Midbrain (tissue), 1 donor: ENCODE measurements around the gene CHD9.

Source experiments
- DNase-seq: peaks from one replicate; lab custom pipeline; 2025; lab: John Stamatoyannopoulos, UW

Gene CHD9

DNA sequence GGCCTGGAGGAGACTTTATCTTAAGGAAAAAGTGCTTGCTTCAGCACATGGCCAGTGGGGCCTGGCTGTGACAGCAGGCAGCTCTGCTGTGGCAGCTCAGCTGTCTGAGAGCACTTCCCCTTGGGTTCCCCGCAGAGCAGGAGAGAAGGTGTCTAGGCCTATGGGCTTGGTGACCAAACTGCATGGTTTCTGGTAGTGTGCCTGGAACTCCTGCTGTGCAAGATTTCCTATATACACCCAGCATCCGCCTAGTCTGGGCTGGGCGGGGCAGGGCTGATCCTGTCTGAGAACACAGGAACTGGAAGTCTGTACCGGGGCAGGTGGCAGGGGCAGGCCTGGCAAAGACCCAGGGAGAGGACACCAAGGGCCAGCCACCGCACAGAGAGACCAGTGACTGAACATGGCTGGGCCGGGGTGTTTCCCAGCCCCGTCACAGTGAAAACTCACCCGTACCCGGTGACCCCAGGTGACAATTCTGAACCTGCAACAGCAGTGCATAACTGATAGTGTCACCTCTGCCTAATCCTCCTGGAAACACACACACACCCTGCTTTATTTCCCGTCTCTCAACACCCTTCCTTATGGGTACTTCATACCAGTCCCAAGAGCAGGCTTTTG lies 39.3 kb downstream of the CHD9 start:
- DNase-seq = peak; percentile 23

DNA sequence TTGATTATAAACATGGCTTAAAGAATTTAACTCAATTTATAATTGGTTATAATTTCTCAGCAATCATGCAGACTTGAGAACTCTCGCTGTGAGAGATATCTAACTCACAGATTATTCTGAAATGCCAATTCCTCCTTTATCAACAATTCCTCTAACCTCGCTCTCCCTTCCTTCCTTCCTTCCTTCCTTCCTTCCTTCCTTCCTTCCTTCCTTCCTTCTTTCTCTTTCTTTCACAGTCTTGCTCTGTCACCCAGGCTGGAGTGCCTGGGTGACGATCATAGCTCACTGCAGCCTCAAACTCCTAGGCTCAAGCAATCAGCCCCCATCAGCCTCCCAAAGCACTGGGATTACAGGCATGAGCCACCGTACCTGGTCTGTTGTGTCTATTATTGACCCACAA lies 42.4 kb downstream of the CHD9 start:
- DNase-seq = no peak

DNA sequence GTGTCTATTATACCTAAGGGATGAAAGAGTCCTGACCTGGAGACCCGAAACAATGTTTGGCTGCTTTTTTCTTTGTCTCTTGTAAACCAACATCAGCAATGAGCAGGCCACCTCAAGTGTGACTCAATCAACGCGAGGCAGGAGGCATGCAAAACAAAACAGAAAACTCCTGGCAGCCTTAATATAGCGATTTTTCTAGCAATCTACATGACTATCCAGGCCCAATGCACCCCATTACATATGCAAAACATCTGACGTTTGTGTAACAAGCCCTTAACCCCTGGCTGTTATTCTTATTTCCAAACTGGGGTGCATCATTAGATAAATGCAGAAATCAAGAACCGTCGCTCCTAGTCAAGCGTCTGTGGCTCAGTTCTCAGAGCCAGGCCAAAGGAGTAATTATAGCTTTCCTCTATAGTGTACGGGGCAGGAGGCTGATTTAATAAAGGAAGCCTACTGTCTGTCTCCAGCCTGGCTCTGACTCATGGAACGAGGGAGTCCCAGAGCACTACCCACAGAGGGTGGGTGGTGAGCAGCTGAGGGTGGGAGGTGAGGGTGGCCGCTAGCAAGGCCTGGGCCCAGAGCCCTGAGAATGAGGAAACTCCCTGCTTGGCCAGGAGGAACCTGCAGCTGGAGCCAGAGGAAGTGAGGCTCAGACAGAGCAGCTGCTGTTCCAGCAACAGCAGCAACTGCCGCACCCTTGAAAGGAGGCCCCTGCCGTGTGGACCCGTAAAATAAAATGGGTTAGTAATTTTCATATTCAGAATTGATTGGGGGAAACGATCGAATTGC lies 43.9 kb downstream of the CHD9 start:
- peak; percentile 77 for DNase-seq

DNA sequence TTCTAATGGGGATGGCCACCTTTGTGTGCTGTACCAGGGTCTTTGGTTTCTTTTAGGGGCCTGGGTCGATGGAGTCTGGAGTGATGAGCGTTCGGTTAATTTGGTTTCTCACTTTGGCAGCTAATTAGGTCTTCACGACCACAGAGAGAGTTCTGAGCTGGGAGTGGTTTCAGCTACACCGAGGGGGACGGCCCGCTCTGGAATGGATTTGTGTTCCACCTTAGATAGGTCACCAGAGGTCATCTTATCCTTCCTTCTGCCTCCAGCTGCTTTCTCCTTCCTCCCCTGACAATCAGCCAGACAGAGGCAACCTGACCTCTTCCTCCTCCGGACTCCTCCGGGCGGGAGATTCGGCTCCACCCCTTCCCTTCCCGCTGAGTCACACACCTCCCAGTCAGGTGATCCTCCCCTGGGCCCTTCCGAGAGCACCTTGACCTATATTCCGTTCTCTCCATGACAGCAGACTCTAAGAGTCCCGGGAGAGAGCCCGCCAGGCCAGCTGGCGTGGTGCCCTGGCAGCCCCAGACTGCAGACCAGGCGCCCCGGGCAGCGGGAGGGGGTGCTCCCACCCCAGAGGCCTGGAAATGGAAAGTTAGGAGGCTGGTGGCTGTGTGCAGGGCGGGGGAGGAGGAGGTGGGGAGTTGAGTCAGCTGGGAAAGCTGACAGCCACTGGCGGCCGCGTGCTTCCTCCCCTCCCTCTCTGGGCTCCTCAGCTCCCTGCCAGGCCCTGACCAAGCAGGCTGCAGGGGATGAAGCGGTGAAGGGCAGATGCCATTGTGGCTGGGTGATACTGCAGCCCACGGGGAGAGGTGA lies 44.7 kb downstream of the CHD9 start:
- DNase-seq = peak; percentile 86

DNA sequence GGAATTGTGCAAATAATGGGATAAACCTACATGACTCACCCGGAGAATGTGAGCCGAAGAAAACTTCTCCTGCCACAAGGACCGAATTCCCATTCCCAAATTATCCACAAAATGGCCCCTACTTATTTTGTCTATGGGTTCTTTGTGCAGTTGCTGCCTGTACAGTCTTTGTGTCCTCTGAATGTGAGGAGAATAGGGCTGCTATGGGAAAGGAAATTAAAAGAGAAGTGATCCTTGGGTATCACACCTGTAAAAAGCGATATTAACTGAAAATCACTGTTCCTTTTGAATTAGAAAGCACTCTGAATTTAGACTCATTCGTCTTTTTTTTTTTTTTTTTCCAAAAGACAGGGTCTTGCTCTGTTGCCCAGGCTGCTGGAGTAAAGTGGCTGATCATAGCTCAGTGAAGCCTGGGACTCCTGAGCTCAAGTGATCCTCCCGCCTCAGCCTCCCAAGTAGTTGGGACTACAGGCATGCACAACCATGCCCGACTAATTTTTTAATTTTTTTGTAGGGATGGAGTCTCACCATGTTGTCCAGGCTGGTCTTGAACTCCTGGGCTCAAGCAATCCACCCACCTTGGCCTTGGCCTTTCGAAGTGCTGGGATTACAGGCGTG lies 45.4 kb downstream of the CHD9 start:
- DNase-seq = no peak

DNA sequence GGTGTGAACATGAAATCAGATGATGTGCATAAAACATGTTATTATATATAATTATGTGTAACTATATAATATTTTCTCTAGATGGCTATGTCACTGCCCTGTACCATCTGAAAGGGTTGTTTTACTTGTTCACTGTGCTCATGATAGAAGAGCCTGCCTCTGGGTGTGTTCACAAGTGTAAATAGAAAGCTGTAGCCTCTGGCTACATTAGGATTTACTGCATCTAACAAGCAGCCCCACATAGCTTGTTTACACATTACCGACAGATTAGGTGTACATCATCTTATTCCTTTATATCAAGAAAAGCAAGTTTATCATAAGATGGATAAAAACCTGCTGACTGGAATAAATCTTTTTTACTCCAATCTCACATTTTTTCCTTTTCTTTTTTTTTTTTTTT lies 46.1 kb downstream of the CHD9 start:
- DNase-seq = no peak

DNA sequence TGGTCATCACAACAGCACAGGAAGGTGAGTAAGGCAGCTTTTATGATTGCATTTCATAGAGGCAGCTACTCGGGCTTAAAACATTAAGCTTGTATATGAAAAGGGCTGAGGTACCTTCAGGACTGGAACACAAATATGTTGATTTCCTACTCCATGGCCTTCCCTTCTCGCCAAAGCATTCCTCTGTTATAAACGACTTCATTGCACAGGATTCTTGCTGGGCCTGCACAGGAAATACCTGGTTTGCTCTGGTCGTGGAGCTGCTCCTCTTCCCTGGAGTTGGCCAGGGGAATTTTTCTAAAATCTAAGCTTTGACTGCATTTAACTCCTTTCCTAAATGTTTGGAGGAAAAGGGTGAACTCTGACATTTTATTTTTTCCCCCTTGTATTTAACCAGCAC lies 49.0 kb downstream of the CHD9 start:
- no peak for DNase-seq

DNA sequence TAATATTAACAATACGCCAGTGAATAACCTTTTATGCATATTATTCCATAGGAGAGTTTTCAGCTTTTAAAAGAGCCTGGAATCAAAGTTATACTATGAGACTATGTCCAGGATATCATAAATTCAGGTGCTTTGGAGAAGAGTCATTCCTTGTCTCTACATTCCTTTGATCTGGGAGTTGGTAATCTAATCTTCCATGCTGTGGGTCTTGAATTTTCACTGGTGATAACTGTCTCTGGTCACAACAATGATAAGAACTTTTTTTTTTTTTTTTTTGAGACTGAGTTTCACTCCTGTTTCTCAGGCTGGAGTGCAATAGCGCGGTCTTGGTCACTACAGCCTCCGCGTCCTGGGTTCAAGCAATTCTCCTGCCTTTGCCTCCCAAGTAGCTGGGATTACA lies 50.8 kb downstream of the CHD9 start:
- no peak for DNase-seq

DNA sequence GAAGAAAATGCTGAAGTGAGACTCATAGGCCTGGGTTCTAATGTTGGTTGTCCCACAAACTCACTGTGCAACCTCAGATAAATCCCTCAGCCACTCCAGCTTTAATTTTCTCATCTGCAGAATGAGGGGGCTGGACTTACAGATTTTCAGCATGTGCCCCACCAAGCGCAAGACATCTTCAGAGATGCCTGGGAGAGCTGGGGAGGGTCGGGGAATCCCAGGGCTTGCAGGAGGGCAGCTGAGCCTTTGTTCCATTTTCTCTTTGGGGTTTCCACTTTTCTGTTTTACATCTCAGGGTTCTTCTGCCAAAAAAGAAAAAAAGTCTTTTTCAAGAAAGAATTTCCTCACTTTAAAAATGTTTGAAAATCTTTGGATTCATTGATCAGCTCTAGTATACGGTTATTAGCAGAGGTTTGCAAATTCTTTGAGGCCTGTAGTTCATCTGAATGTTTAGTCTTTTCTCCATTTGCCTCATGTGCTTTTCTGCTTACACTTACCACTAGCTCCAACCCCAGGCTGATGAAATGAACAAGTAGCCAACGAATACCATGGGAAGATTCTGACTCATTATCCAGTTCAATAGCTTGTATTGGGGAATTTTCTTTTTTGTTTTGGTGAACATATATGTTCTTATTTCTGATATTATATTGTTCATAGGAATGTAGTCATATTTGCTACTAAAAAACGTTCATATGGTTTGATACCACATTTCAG lies 56.4 kb downstream of the CHD9 start:
- no peak for DNase-seq

DNA sequence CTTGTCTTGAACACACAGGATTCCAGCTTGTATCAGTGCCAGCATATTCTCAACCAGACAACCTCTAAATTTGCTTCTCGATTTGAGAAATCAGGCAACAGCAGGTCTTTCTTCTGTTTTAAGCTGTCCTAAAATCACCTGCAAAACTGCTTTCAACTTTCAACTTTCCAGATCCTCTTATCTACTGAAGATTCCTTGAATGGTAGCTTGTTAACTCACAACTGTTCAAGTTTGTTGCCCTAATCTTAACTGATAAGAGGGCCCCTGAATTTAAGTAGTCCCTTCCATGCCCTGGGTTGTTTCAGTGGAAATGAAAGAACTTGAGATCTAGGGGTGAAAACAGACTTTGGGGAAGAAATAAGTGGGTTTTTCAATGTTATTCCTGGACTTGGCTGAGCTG lies 57.2 kb downstream of the CHD9 start:
- DNase-seq = no peak

DNA sequence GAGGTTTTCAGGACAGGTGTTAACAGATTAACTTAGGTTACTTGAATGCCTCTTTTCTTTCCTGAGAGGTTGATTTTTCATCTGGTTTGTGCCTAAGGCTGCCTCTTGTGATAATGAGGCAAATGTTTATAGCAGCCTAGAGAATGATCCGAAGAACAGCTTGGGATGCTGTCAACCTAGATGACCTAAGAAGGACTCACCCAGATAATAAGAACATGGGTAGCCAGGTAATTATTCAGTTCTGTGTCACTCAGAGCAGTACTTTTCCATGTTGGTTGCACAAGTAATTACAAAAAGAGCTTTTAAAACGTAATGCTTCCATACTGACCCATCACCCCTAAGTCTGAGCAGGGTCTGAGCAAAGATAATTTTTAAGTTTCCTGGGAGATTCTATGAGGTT lies 60.3 kb downstream of the CHD9 start:
- DNase-seq = no peak

DNA sequence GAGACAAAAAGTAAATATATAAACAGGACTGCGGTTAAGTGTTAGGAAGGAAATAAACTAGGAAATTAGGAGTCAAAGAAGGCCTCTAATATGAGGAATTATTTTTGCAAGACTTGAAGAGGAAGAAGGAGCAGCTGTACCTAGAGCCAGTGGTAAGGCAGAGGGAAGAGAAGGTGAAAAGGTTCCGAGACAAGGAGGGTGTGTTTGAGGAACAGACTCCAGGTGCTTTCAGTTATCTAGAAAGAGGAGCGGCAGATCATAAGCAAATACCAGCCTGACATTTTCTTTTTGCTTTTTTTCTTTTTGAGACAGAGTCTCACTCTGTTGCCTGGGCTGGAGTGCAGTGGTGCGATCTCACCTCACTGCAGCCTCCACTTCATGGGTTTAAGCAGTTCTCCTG lies 61.0 kb downstream of the CHD9 start:
- no peak for DNase-seq

DNA sequence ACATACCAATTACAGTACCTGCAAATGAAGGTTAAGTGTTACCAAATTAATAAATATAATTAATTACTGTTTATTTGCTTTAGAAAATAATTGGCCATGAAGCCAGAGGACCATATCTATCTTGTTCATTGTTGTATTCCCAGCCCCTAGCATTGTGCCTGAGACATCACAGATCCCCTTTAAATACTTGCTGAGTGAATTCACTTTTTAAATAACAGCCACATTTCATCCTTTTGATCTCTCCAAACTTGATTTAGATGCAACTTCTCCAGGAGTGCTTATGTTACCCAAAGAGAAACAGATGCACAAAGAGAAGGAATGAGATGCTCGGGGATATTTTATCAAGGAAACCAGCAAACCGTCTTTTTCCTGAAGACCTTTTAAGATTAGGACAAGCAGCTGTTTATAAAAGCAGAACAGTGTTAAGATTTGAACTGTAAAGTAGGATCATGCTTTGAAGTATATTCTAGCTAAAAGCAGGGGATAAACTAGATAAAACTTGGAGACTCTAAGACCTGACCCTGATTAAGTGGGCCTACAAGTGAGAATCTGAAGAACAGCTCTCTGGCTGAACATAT lies 66.3 kb downstream of the CHD9 start:
- DNase-seq = no peak

DNA sequence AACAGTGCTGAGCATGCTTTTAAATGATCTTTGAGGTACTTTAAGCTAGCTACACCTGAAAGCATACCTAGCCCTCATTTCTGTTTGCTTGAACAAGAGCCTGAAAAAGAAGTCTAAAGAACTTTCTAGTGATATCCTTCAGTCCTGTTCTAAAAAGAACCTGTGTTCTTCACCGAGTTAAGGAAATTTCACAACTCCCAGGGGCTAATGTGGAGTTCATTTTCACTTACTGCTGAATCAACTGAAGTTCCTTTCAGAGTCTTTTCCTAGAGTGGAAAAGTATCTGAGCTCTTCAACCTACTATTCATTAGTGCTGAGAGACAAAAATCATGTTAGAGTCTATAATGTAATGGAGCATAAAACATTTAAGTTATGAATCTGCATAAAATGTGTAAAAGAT lies 66.9 kb downstream of the CHD9 start:
- DNase-seq = no peak

DNA sequence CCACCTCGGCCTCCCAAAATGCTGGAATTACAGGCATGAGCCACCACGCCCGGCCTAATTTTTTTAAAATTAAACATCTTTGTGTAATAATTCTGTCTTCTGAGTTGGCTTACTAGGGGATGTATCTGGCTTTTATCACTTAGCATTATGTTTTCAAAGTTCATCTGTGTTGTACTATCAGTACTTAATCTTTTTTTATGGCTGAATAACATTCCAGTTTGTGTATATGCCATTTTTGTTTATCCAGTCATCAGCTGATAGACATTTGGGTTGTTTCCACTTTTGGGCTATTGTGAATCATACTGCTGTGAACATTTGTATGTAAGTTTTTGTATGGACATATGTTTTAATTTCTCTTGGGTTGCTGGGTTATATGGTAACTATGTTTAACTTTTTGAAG lies 69.0 kb downstream of the CHD9 start:
- no peak for DNase-seq

DNA sequence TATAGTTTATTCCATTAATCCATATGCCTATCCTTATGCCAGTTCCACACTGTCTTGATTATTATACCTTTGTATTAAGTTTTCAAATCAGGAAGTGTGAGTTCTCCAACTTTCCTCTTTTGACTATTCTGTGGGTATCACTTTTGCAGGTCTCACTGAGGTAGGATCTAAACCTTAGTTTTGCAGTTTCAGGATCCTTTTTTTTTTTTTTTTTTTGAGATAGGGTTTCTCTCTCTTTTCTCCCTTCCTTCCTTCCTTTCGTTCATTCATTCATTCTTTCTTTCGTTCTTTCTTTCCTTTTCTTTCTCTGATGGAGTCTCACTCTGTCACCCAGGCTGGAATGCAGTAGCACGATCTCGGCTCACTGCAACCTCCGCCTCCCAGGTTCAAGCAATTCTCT lies 71.6 kb downstream of the CHD9 start:
- DNase-seq = no peak

DNA sequence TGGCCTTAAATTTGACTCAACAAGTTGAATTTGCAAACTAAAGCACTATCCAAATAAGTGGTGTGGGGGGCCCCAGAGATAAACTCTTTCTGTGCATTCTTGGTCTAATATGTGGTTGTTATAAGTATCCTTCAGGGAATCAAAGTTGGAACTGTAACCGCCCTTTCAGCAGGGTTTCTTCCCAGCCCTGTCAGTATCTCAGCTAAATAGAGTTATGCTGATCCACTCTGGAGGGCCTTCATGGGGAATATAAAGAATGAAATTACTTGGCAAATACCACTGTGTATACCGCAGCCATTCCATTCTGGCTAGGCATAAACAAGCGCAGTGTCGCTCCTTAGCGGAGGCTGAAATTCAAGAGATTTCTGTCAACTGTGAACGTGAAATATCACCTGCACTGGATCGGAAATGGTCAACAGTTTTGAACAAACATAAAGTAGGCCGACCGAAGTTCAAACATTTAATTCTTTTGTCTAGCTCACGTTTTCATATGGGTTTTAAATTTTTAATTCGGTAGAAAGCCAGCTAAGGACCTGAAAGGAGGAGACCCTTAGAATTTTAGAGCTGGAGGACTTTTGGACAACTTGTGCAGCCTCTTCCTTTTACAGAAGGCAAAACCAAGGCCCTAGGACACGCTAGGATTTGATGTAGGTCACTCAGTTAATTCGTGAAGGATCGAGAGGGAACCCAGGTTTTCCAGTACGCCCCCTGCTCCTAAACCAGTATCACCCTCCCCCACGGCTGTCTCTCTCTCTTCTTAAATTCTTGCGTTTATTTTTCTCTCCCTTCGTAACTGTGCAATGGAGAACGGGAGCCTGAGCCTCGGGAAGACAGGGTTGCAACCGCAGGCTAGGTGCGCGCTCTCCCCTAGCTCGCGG lies 74.7 kb downstream of the CHD9 start:
- peak; percentile 41 for DNase-seq

DNA sequence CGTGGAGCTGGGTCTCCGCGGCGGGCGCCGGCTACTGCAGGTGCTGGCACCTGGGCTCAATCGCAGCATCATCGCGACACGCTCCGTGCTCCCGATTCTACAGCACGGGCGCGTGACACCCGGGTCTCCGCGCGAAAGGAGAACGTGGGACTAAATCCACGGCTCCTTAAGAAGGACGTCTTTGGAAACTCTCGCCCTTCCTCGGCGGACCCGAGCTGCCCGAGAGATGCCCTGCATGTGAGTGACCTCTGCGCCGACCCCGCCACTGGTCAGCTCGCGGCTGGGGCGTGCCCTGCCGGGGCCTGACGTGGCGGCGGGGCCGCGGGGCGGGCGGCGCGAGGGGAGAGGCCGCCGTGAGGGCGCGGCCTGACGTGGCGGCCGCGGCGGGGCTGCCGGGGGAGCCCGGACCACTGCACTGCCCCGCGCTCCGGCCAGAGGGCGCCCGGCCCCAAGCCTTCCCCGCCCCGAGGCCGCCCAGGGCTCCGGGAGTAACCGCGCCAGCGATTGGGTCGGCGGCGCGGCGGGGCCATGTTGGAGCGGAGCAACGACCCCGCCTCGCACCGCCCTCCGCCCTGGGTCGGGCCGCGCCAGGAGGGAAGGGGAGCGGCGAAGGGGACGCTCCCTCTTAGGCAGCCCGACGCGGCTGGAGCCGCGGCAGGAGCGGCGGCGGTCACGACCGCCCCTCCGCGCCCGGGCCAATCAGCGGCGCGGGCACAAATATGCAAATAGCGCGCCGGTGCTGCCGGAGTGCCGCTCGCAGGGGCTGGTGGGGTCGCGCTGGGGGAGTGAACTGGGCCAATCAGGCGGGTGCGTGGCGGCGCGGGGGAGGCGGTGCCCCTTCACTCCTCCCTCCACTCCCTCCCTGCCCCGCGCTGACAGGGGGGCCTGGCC lies 75.6 kb downstream of the CHD9 start:
- peak; percentile 99 for DNase-seq

DNA sequence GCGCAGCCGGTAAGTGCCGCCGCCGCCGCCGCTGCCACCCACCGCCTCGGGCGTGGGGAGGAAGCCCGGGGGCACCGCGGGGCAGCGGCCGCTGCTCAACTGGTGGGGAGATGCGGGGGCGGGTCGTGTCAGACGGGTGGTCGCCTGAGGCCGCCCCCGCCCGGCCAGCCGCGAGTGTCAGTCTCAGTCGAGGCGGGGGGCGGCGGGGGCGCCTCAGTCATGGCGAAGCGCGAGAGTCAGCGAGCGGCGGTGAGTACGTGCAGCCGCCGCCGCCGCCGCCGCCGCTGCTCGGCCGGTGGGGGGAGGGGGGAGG lies 76.2 kb downstream of the CHD9 start:
- DNase-seq = no peak
